H1 (cell line): ENCODE data around the gene TAOK1. TPM values are rescaled to one million over a fixed set of nuclear protein-coding genes. Genes with fewer than 3 reads are reported as not detected.

Source experiments
- EZH2 ChIP-seq: fragments of 200-600 bp; sonication (generic); IDR thresholded peaks from 2 replicates; pipeline ENCODE4 v1.7.1; 2012; ENCODE audit warnings: low read depth, mild to moderate bottlenecking, moderate library complexity, low read length, inconsistent platforms; ENCODE audit not compliant: severe bottlenecking
- KDM5A ChIP-seq: fragments of 200-600 bp; IDR thresholded peaks from 2 replicates; pipeline ENCODE4 v1.7.1; 2012; ENCODE audit warnings: mild to moderate bottlenecking, low read length, inconsistent platforms, mixed read lengths
- POLR2A ChIP-seq, 2 experiments: IDR thresholded peaks; 1 replicate in 1 of 2; 2 replicates in 1 of 2; pipeline ENCODE4 v1.6.1; 2011; ENCODE audit warnings: low read depth in 2 of 2, low read length in 2 of 2, mild to moderate bottlenecking in 2 of 2; ENCODE audit errors: control extremely low read depth in 1 of 2
- TAF7 ChIP-seq: optimal IDR thresholded peaks from 2 replicates; pipeline ENCODE3; 2011; ENCODE audit warnings: low read depth, mild to moderate bottlenecking, inconsistent platforms, low read length, moderate library complexity, borderline replicate concordance
- TBP ChIP-seq: IDR thresholded peaks from 2 replicates; pipeline ENCODE4 v1.6.1; 2011; ENCODE audit warnings: low read depth, low read length, improper control_type of control experiment
- polyA plus RNA-seq, 7 experiments: library from polyadenylated mRNA; depleted of rRNA in 3 of 7; stranded (reverse) in 5 of 7; unstranded in 2 of 7; fragments of >200 nt in 5 of 7; fragments of 200-250 nt in 2 of 7; gene quantifications; 1 replicate in 5 of 7; 2 replicates in 1 of 7; 4 replicates in 1 of 7; pipeline versions ENCODE4 v1.2.1 to v1.2.3, GENCODE V29; 2011 to 2013; ENCODE audit warnings: missing spikeins in 2 of 7, mixed read lengths in 2 of 7
- total RNA-seq: library from RNA; stranded (reverse); fragmentation: NEBNext Ultra II Directional; extraction: Animal tissue kit (Norgen Biotek cat#: 25700); gene quantifications from 2 replicates; pipeline ENCODE4 v1.2.1, GENCODE V29; 2021

The TAOK1 gene
- total and polyA plus RNA-seq, 2 of the 8 experiments (the other 6 are each of a cell fraction or from before 2014, with no cell fraction given), result 12.2 to 90.6 TPM

DNA sequence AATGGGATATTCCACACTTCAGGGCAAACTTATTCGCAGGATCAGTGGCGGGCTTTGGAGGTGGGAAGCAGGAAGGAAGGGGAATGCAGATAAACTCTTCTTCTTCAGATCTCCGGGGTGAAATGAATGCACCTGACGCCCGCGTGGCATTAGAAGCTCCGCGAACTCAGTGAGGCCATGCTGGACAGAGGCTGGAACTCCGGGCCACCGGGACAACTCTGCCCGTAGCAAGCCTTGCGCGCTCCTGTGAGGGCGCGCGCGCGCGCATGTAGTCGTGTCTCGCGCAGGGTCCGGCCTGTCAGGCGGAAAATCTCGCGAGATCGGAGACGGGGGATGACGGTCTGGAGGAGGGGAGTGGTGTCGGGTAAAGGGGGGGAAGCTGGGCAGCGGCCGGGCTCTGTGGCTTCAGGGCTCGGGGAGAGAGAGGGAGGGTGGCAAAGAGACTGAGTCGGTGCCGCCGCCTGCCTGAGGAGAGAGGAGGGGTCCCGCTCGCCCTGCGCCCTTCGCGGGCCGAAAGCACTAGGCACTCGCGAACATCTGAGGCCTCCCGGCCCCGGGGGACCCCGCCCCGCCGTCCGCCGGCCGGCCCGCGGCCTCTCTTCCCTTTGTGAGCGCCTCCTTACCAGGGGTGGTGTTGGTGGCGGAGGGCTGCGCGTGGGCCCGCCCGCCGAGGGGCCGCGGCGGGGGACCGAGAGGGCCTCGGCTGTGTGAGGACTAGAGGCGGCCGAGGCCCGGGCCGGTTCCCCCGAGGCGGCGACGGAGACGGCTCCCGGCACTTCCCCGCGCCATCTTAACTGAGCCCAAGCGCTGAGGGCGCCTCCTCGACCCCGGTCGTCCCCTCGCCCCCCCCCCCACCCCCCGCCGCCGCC lies at the start of gene TAOK1 (continued):
- 0 out of 2 replicates have a peak, but pooled peaks have one; percentile 35 for TF ChIP-seq KDM5A
- no peak for TF ChIP-seq TAF7
- peak; percentile 90 to 96 for TF ChIP-seq POLR2A (IDR thresholded peaks at IDR 0.05; ENCODE audit: control extremely low read depth in 1 of 2, low read depth in 2 of 2, low read length in 2 of 2)
- TF ChIP-seq TBP, result peak; percentile 78
- no peak for TF ChIP-seq EZH2
